NK-92 (cell line): ENCODE measurements around the gene ANGPTL8.

Experiments
- DNase-seq: peaks from one replicate; lab custom pipeline; 2025; ENCODE audit not compliant: unreplicated experiment; lab: John Stamatoyannopoulos, UW

The ANGPTL8 gene

DNA sequence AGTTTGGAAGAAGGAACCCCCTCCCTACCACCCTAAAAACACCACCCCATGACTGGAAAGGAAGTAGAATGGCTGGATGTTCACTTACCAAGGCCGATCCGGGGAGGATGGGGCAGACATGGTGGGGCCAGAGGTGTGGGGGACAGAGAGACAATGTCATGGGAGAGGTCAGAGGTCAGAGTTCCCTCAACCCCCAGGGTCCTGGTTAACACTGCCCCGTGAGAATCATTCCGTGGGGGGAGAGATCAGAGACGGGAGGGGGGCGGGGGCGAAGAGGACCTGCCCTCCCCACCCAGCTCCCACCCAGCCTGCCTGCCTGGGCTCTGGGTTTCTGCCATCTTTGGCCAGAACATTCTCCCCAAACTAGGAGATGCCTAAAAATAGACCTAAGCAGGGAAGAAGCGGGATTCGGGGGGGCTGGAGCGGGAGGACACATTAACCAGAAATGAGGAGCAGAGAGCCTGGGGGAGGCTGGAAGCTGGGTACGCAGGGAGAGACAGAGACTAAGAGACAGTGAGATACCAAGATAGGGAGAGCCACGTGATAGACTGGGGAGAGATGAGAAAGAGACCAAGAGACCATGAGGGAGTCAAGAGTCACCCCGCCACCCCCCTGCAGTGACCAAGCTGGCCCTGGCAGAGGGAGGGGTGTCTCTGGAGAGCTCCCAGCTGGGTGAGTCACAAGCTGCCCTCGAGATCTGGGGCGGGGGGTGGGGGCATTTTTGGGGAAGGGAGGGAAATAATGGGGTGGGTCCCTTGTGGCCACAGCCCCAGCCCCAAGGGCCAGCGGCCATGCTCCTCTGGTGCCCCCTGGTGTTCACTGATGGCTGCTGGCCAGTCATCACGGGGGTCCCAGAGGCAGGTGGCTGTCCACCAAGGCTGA lies 36.0 kb upstream of the ANGPTL8 start:
- DNase-seq, result no peak

DNA sequence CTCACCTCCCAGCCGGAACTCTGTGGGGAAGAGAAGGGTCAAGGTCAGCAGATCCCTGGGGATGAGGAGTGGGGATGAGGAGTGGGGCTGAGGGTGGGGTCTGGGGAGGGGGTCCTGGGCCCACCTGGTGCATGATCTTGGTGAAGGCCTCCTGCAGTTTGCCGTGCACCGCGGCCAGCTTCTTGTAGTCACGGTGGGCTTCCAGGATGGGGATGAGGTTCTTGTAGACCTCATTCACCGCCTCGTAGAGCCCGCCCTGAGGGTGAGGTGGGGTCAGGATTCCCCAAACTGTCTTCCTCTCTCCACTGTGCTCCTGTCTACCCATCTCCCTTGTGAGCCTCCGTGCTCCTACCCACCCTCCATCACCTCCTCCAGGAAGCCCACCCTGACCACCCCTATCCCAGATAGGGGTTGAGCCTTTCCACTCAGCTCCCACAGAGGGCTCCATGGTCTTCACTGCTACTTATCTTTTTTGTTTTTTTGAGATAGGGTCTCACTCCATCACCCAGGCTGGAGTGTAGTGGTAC lies 35.3 kb upstream of the ANGPTL8 start:
- no peak for DNase-seq

DNA sequence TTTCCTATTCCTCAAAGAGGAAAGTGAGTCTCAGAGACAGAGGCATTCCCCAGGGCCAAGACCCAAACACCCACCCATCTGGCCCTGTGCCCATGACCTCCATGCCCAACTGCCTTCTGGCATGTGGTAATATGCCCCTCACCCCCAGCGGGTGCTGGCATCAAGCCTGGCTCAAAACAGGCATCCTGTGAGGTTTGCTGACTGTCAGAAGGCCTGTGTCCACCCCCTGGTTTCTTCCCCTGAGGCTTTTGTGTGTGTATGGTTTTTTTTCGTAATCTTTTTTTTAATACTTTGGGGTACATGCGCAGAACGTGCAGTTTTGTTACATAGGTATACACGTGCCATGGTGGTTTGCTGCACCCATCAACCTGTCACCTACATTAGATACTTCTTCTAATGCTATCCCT lies 34.5 kb upstream of the ANGPTL8 start:
- no peak for DNase-seq

GRCh38 chr19:11205939-11206570 lies 33.4 kb upstream of the ANGPTL8 start:
- no peak for DNase-seq

DNA sequence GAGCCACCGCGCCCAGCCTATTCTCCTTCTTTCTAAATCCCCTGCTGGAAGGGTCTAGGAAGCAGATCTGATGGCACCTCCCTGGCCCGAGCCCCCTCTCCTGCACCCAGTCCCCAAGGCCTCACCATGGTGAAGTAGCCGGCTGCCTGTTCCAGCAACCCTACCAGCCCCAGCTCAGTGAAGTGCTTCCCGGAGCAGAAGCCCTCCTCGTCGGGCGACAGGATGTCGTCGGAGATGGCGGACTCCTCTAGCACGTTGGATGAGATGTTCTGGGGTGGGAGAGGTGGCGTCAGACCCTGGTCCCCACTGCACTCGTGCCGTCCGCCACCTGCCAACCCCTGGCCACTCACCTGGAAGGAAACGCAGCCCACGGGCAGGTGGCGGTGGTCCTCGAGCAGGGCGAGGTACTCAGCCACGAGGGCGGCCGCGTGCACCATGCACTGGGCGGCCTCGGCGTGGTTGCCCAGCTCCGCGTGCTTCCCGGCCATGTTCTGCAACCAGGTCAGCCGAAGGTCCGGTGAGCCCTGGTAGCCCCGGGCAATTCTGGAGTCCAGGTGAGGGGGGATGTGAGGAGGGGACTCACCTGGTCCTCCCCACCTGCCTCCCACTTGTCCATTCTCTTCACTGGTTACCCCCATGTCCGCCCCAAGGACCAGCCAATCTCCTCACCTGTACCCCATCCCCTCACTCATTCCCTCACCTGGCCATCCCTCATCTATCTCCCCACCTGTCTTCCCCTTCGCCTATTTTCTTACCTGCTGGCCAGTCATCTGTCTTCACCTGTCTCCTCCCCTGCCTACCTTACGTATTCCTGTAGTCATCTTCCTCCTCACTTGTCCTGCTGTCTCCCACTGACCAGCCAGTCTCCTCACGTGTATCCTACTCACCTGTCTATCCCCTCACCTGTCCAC lies 30.6 kb upstream of the ANGPTL8 start:
- no peak for DNase-seq

DNA sequence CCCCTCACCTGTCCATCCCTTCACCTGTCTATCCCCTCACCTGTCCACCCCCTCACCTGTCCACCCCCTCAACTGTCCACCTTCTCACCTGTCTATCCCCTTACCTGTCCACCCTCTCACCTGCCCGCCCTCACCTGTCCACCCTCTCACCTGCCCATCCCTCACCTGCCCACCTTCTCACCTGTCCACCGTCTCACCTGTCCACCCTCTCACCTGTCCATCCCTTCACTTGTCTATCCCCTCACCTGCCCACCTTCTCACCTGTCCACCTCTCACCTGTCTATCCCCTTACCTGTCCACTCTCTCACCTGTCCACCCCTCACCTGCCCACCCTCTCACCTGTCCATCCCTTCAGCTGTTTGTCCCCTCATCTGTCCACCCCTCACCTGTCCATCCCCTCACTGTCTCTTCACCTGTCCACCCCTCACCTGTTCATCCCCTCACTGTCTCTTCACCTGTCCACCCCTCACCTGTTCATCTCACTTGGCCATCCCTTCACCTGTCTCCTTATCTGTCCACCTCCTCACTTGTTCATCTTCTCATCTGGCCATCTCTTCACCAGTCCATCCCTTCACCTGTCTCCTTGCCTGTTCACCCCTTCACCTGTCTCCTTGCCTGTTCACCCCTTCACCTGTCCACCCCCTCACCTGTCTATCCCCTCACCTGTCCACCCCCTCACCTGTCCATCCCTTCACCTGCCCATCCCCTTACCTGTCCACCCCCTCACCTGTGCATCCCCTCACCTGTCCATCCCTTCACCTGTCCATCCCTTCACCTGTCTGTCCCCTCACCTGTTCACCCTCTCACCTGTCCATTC lies 29.4 kb upstream of the ANGPTL8 start:
- DNase-seq, result no peak

GRCh38 chr19:11210656-11210928 lies 28.8 kb upstream of the ANGPTL8 start:
- no peak for DNase-seq

DNA sequence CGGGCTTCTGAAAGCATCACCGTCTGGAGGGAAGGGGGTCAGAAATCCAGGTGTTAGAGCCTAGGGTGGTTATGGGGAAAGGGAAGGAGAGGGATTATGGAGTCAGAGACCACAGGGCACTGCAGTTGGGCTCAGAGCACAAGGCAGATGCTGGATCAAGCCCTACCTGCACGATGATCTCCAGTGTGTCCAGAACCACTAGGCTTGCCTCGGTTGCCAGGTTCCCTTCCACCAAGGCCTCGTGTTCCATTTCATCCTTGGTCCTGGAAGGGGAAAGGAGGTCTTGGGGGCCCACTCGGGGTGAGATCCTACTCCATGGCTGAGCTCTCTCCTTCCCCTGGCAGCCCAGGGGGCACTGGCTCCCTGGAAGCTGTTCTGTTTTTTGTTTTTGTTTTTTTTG lies 25.0 kb upstream of the ANGPTL8 start:
- DNase-seq, result no peak

- no peak for DNase-seq
Measured at GRCh38 chr19:11221082-11221598, 18.3 kb upstream of the ANGPTL8 start.

DNA sequence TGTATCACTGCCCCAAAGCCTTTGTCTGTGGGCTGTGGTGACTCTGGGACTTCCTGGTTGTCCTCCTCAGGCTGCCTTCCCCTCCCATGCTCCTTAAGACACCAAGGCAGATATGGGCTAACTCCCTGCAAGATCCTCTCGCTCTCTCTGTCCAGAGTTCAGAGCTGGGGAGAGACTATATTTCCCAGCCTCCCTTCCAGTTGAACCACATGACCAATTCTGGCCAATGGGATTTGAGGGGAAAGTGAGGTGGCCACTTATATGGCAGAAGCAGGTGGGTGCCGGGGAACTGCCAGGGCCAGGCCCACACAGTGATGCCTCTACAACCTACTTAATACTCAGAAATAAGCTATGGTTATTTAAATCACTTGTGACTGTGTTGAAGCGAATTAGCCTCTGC lies 16.2 kb upstream of the ANGPTL8 start:
- DNase-seq, result no peak

DNA sequence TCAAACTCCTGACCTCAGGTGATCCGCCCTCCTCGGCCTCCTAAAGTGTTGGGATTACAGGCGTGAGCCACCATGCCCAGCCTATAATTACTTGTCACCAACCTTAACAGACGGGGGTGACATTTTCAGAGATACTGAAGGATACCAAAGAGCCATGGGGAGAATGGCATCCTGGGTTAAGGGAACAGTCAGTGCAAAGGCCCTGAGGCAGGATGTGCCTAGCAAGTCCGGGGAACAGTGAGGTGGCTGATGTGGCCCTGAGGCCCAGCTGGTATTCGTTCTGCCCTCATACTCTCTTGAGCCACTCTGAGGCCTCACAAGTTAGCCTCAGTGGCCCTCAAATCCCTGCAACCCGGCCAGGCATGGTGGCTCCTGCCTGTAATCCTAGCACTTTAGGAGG lies 15.0 kb upstream of the ANGPTL8 start:
- DNase-seq, result no peak

- DNase-seq, result no peak
Measured at GRCh38 chr19:11225172-11225571, 14.2 kb upstream of the ANGPTL8 start.

GRCh38 chr19:11225815-11226214 lies 13.6 kb upstream of the ANGPTL8 start:
- DNase-seq, result no peak

DNA sequence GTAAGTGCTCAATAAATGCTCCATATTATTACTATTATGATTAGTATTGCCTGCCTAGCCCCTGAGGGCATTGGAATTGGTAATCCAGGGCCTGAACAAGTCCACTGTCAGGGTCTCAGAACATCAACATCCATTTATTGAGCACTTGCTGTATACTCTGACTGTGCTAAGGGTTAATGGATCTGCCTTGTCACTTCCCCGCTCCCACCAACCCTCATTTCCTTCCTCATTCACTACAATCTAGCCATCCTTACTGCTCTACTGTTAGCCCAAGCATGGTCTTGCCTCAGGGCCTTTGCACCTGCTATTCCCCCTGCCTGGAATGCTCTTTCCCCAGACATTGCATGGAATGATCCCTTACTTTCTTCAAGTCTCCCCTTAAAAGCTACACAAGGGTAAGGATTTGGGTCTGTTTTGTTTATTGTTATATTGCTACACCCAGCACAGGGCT lies 12.7 kb upstream of the ANGPTL8 start:
- no peak for DNase-seq

- DNase-seq, result no peak
Measured at GRCh38 chr19:11227195-11227886, 12.1 kb upstream of the ANGPTL8 start.

DNA sequence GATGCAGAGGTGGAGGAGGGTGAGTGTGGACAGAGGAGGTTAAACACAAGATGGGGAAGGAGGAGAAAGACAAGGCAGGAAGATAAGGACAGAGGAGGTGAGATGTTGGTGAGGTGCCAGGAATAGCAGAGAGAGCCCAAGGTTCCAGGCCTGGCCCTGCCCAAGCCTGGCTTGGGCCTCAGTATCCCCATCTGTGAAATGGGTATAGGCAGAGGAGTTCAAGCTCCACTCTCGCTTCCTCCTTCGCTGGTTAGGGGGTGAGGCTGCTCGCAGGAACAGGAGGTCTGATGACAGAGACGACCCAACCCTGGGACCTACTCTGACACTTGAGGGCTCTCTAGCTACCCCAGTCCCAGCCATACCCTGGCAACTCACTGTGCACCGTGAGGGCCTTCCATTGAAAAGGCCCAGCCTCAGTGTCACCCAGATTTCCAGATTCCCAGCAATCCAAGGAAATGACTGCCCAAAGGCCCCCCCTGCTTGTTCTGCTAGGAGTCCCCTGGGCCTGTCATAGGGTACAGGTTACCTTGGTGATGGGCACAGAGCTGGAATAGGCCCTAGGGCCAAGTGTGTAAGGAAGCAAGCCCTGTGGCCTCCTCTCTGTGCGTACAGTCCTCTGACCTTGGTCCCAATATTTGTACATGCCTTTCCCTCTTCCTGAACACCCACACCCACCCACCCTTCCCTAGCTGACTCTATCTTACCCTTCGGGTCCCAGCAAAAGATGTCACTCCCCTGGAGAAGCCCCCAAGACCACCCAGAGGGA lies 8.6 kb upstream of the ANGPTL8 start:
- no peak for DNase-seq

GRCh38 chr19:11232555-11232954 lies 6.9 kb upstream of the ANGPTL8 start:
- no peak for DNase-seq

DNA sequence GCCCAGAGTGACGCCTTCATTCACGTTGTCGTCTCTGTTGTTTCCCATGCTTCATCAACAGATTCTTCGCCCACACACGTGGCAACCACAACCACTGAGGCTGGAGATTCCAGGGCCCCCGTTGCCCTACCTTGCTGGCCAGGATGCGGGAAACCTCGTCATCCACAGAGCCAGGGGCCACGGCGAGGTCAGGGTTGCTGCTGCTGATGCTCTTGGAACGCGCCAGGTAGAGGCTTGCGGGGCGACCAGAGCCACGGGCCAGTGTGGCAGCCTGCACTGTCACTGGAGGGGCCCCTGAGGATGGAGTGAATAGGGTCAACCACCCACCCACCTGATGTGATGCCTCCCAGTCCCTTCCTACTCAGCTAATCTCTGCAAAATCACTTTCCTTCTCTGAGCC lies 6.3 kb upstream of the ANGPTL8 start:
- no peak for DNase-seq

GRCh38 chr19:11234486-11235075 lies 4.8 kb upstream of the ANGPTL8 start:
- DNase-seq, result no peak
